Activated CD4-positive, alpha-beta T cell treated with anti-CD3 and anti-CD28 coated beads, Interleukin-2, Interleukin-6, amounts not matched to agents 100 ng/mL and 50 ng/mL, durations not matched to agents 16 hours and 8 hours (primary cell): ENCODE measurements around the gene DOK4.
"Not testable (repeated sequence)": the region's sequence is repeated elsewhere in the genome, so short reads cannot be mapped to it uniquely, and the experiment has no call there.

ENCODE experiments used
- DNase-seq: peaks from one replicate; pipeline ENCODE4 v3.0.0-alpha.2; 2020

The DOK4 gene

GRCh38 chr16:57500578-57501111 lies 14.4 kb upstream of the DOK4 start:
- peak; percentile 12 for DNase-seq

DNA sequence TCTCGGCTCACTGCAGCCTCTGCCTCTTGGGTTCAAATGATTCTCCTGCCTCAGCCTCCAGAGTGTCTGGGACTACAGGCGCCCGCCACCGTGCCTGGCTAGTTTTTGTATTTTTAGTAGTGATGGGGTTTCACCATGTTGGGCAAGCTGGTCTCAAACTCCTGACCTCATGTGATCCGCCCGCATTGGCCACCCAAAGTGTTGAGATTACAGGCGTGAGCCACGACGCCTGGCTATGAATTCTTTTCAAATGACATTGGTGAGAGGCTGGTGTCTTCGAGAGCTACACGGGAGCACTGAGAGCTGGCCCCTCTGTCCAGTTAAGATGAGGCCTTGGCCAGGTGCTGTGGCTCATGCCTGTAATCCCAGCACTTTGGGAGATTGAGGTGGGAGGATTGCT lies 13.6 kb upstream of the DOK4 start:
- not testable (repeated sequence) for DNase-seq

GRCh38 chr16:57498031-57498430 lies 11.7 kb upstream of the DOK4 start:
- DNase-seq, result no peak

- DNase-seq, result no peak
These were observed 10.8 kb upstream of the DOK4 start for GRCh38 chr16:57497121-57497520.

DNA sequence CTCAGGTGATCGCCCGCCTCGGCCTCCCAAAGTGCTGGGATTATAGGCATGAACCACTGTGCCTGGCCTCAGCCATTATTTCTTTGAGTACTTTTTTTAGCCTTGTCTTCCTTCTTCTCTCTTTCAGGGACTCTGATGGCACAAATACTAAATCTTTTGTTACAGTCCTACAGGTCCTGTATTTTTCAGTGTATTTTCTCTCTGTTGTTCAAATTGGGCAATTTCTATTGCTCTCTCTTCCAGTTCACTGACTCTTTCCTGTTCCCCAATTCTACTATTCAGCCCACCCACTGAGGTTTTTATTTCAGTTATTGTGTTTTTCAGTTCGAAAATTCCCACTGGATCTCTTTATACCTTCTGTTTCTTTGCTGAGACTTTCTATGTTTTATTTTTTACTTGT lies 7.5 kb upstream of the DOK4 start:
- DNase-seq, result no peak

GRCh38 chr16:57489229-57489628 lies 2.9 kb upstream of the DOK4 start:
- DNase-seq, result no peak

DNA sequence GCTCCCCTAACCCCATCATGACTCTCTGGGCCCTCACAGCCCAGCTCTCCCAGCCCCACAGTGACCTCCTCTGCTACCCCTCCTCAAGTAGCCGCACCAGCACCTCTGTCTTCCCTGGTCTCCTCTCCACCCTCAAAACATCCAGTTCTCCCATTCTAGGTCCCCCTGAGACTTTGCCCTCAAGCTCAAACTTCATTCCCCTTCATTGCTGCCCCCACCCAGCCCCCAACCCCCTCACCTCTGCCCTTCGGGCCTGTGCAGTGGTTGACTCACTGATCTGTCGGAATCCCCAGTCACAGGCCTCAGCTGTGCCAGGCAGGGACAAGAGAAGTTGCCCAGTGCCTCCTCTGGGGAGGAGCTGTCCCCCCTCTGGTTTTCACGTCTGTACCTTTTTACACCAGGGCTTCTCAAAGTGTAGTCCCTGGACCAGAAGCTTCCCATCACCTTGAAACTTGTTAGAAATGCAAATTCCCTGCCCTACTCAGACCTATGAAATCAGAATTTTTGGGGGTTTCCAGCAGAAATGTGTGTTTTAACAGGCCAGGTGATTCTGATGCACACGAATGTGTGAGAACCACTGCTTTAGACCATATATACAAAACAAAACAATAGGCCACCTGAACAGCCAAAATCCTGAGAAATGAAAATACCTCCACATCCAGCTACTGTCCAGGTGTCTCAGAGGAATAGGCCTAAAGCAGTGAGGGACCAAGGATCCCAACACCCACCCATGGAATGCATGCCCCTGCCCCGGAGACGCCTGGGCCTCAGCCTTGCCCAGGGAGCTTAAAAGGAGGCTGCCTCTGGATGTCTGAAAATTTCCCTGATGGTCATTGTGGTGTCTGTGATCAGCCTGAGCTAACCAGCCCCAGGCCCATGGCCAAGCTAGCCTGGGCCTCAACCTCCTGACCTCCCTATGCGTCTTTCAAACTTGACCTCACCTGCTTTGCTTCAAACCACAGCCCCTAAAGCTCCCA lies 853 bp upstream of the DOK4 start:
- no peak for DNase-seq

GRCh38 chr16:57485091-57485915 lies 990 bp downstream of the DOK4 start:
- DNase-seq, result no peak

GRCh38 chr16:57484515-57485005 lies 1.7 kb downstream of the DOK4 start:
- DNase-seq, result no peak

GRCh38 chr16:57483725-57484514 lies 2.4 kb downstream of the DOK4 start:
- no peak for DNase-seq

DNA sequence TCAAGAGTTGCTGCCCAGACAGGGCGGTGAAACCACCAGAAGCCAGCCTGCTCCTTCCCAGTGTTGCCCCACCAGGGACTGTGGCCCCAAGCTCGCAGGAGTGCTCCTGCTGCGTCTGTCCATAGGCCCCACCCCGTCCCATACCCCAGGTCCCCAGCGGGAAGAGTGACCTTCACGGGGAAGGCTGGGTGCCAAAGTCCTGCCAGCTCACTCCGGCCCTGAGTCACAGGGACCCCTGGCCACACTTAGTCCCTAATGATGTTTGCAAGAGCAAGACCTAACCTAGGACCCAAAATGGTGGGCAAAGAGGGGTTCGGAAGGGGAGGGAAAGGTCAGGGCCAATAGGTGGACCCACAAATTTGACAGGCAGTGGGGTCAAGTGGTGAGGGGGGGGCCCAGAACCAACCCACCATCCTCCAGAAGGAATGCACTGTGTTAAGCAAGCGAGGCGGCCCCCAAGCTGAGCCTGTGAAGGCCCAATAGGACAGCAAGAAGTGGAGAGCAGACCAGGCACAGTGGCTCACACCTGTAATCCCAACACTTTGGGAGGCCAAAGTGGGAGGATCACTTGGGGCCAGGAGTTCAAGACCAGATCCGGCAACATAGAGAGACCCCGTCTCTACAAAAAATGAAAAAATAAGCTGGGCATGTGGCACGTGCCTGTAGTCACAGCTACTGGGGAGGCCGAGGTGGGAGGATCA lies 3.3 kb downstream of the DOK4 start:
- DNase-seq, result no peak

DNA sequence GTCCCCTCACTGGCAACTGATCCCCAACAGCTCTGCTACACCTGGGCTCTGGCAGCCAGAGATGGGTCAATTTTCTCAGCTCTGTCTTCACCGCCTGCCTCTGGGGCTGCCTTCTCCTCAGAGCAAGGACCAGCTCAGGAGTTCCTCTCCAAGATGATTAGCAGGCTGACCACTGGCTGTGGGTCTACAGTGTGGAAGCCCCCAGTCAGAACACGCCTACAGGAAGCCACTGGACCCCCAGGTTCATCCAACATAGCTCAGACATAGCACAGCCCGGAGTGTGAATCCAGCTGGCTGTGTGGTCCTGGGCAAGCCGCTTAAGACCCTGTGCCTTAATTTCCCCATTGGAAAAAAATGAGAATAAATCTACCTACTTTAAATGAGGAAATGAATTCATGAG lies 4.9 kb downstream of the DOK4 start:
- no peak for DNase-seq

GRCh38 chr16:57480754-57481230 lies 5.5 kb downstream of the DOK4 start:
- no peak for DNase-seq

GRCh38 chr16:57479976-57480753 lies 6.1 kb downstream of the DOK4 start:
- DNase-seq, result no peak

DNA sequence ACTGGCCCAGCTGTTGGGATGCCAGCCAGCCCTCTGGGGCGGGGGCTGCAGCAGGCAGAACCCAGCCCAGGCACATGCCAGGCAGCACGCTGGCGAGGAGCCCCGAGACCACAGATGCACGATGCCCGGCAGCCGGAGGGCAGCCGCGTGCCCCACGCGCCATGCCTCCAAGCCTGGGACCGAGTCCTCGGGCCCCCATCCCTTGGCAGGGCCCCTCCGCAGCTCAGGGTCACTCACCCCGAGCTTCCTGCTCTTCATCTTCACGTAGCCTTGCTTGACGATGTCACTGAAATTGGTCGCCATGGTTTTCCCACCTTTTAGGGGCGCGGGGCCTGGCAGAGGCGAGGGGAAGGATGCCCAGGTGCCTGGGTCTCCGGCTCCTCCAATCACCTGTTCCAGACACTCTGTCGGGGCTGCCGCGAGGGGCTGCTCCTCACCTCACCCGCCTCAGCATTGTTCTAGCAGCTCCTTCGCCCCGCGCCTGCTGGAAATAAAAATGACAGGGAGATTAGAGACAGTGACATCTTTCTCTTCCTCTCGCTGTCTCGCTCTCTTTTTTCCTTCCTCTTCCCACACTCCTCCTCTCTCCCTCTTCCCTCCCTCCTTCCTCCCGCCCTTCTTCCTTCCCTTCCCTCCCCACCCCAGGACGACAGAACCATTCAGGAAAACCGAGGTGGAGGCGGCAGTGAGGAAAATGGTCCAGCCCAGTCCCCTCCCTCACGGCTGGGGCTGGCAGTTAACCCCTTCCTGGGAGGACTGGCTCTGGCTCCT lies 6.9 kb downstream of the DOK4 start:
- DNase-seq, result no peak

DNA sequence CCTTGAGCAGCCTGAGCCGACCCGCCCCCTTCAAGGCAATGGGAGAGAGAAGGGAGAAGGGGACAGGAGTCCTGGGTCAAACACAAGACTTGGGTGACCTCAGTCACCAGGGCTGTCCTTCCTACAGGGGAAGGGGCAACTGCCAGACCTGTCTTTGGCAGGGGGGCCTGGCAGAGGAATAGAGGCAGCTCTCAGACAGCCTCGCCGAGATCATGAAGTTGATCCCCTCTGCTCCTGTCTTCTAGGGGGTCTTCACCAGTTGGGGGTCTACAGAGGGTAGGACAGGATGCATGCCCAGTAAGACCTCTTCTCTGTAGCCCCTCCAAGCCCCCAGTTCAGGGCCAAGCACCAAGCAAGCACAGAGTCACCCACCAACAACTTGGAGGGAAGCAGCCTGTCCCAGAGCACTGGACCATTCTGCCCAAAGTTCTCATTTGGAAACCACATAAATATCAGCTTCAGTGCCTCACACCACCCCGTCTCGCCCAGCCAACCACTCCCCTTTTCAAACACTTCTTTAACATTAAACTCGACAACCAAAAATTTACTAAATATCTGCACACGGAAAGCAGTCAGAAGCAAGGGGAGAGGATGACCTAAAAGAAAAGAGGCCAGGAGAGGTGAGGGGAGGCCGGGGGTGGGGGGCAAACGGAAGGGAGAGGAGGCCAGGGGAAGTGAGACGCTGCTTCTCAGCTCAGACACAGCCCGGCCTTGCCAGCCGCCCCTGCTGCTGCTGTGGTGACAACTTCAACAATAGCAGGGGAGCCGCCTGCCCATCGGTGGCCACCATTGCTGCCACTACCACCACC lies 7.7 kb downstream of the DOK4 start:
- DNase-seq, result no peak

GRCh38 chr16:57477531-57478202 lies 8.6 kb downstream of the DOK4 start:
- no peak for DNase-seq

DNA sequence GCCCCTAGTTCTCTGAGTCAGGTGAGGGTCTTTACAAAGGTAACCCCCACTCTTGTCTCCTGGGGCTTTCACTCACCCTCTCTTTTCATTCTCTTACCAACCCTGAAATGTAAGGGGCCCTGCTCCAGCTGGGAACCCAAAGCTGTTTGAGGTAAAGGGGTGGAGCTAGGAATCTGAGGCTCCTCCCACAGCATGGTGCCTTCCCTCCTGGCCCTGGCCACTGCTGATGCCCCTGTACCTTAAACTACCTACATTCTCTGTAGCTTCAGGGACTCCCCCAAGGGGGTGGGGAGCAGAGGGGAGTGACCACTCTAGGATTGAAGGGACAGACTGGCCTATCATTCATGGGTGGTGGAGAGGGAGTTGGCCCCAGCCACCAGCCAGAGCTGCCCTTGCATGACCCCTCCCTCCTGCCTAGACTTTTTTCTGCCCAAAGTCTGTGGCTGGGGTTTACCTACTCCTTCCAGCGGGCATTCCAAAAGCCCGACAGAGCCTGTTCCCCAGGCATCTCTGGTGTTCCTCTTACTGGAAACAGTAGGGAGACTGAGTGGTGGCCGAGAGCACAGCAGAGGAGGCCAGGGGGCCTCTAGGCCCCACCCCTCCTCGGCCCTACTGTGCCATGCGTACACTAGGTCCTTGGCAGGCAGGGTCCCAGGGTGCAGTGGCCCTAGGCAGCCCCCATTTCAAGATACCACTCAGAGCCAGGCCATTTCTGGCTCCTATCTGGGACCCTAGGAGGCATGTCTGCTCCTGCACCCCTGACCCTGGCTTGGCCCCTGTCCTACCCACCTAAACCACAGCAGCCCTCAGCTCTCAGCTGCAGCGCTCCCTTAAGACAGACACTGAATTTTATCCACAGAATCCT lies 9.5 kb downstream of the DOK4 start:
- no peak for DNase-seq
